HG03066 (cell line): ENCODE results near the gene SLC25A43.
A peak's percentile ranks its signal among the peaks of the same experiment; 100 is the strongest.
"Not testable (repeated sequence)": the region's sequence is repeated elsewhere in the genome, so short reads cannot be mapped to it uniquely, and the experiment has no call there.

Source experiments
- ATAC-seq: cut with Tn5 transposase; IDR thresholded peaks from one replicate; pipeline ENCODE4 v1.9.1; 2021; ENCODE audit warnings: low read depth; ENCODE audit not compliant: unreplicated experiment

Gene SLC25A43

DNA sequence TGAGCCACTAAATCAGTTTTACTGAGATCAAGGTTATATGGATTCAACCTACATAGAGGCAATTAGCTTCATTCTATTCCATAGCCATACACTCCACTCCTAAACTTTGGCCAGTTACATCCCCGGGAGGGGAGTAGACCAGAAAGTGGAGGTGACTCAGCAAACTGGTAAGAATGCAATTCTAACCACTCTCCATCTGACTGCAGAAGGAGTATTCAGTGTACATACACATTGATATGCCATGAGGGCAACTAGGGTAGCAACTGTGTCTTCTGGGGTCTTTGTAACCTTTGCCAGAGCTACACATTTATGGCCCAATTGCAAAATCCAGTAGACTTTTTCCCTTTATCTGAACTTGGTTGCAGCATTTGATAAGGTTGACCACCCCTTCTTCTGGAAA, 7.6 kb downstream of the SLC25A43 start:
- ATAC-seq: no peak

DNA sequence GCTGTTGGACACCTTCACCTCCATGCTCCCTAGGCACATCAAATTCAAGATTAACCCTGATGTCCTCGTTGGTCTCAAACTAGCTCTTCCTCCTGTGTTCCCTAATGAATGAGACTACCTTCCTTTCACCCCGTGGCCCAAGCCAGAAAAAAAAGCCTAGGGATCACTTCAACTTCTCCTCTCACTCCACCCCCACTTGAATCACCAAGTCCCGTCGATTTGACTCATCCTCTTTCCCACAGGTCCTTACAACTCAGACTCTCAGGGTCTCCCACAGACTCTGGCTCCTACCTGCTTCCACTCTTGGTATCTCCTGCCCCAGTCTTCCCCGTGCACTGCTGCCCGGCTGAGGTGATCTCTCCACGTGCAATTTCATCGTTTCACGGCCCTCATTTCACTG, 8.5 kb downstream of the SLC25A43 start:
- no peak for ATAC-seq

DNA sequence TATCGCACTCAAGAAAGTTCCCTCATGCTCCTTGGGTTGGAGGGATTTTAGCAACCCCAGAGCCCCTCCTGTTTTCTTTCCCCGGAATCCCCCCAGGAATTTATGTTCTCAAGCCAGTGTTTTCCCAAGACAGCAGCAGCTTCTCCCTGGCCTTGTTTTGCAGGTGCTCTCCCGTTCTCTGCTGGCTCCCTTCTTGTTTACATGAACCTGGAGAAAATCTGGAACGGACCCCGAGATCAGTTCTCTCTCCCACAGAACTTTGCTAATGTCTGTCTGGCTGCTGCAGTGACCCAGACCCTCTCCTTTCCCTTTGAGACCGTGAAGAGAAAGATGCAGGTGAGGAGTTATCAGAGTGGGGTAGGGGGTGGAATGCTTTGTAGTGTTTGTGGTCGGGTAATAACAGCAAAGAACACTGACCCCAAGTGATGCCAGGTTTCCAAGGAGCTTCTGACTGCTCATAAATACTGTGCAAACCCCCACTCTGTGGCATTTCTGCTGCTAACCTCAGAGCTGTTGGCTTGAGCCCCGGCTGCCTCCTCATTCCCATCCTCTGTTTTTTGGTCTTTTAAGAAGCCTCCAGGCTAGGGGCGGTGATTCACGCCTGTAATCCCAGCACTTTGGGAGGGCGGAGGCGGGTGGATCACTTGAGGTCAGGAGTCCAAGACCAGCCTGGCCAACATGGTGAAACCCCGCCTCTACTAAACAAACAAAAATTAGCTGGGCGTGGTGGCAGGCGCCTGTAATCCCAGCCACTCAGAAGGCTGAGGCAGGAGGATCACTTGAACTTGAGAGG, 11.1 kb downstream of the SLC25A43 start:
- no peak for ATAC-seq

DNA sequence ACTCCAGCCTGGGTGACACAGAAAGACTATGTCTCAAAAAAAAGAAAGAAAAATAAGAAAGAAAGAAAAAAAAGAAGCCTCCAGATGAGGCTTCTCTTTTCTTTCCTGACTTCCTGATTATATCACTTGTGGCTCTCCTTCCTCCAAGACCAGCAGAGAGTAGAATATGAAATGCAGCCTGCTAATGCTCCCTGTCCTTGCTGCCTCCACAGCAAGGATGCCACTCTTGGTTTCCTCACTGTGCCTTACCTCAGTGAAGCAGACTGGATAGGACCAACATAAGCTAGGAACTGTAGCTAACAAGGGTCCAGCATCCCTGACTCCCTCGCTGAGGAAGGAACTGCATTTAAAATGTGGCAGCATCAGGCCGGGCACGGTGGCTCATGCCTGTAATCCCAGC, 11.7 kb downstream of the SLC25A43 start:
- ATAC-seq: no peak

DNA sequence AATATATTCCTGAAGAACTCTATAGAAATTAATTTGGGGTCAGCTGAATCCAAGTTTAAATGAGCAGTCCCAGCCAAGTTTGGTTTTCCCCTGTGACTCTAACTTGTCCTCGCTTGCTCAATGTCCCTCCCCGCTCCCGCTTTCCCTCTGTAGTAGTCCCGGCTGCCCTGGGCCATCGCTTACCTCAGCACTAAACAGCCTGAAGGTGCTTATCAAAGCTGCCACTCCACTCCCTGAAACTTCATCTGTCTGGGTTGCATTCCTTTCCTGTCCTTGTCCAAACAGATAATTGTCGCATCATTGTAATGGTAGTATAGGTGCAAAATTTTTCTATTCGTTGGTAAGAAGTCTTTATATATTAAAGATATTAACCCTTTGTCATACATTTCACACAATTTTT, 12.8 kb downstream of the SLC25A43 start:
- ATAC-seq: no peak

DNA sequence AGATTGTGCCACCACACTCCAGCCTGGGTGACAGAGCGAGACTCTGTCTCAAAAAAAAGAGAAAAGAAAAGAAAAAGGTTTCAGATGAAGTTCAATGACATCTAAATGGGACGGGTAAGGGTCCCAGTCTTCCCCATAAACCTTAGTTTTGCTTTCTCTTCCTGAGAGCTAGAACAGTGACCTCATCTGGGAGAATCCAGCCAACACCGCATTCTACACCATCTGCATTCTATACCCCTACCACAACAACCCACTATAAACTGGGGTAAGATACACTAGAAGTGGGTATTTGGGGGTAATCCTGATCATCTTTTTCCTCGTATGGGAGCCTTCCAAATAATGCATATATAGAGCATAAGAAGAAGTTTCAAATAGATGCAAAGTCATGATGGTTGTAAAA, 18.2 kb downstream of the SLC25A43 start:
- no peak for ATAC-seq

DNA sequence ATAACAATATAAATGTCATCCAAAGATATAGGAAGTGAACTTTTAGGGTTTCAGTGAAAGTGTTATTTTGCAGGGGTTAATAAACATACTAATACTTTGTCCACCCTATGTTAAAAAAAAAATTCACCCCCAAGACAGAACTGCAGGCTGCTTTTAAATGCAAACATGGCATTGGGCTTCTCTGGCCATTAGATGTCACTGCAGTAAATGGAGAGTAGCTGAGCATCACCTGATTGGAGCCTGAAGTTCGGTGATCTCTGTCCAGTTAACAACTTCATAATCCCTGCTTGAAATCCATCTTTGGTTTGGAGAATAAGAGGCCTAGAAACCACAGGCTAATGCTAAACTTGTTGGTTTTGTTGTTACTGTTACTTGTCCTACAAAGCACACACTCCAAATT, 18.7 kb downstream of the SLC25A43 start:
- no peak for ATAC-seq

DNA sequence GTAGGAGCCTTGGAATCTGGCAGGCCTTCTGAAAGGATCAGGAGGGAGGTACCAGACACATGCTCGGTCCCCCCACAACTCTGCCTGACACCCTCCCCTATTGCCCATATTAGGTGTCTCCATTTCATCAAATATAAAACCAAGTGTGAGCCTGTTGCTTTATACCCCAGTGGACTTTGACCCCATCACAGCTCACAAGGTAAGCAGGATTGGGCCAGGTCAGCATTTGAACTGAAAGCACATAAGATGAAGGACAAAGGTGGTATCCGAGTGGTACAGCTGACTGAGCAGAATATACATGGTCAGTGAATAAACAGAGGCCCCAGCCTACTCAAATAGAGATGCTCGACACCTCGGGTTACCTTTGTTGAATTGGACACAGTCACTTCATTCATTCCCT, 20.0 kb downstream of the SLC25A43 start:
- ATAC-seq: no peak

DNA sequence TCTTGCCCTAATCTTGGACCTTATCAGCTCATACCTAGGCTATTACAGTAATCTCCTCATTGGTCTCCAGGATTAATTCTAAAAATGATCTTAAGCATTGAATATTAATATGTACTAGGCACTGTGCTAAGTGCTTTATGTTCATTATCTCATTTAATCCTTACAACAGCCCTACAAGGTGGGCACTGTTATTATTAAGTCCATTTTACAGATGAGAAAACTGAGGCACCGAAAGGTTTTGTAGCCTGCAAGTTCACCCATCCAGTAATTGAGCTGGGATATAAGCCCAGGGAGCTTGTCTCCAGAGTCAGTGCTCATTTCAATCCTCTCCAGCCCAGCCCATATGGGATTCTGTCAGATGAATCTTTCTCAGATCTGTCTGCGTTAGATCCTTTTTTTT, 20.8 kb downstream of the SLC25A43 start:
- ATAC-seq: no peak

DNA sequence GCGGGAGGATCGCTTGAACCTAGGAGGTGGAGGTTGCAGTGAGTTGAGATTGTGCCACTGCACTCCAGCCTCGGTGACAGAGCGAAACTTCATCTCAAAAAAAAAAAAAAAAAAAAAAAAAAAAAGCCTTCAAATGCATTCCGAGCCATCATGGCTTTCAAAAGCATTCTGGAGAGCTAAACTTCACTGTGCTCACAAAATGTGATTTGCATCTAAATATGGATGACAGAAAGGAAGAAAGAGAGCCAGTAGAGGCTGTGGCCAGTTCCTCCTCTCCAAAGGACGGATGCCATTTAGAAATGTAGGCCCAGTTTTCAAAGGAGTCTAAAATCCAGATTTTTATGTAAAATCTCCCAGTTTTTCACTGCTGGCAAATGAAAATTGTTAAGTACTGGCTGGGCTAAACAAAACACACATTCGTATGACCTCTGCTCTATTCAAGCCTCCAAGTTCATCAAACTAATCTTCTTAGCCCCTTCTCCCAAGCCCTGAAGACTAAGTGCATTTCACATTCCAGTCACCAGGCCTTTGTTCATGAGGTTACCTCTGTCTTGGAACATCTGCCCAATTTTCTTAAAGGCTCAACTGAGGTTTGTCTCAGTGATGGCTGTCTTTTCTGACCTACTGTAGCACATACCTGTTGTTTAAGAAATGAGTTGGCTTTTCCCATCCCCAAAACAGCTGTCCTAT, 22.0 kb downstream of the SLC25A43 start:
- ATAC-seq: no peak

DNA sequence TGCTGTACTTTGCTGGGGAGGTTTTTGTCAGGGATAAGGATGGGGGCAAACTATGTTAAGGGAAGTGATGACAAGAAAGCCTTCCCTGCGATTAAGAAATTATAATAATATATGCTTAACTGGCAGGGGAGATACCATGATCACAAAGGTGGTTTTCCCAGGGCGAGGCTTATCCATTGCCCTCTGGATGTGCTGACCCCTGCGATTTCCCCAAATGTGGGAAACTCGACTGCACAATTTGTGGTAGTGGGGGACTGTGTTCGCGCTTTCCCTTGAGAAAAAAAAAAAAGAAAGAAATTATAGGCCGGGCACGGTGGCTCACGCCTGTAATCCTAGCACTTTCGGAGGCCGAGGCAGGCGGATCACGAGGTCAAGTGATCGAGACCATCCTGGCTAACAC, 24.5 kb downstream of the SLC25A43 start:
- no peak for ATAC-seq

DNA sequence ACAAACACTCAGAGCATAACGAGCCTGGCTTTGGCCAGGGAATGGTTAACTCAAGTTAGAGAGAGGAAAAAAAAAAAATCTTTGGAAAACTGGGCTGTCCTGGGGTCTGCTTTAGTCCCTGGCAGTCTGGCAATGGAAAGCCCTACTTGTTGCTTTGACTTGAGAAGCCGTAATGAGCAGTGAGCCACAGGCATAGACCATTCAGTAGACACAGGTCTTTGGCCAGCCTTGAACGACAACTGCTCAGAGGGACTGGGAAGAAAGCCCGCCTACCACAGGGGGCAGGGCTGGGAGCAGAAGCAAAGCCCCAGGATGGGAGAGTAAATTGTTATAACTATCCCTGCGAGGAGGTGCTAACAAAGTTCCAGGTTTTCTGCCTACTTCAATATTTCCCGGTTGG, 25.9 kb downstream of the SLC25A43 start:
- no peak for ATAC-seq

DNA sequence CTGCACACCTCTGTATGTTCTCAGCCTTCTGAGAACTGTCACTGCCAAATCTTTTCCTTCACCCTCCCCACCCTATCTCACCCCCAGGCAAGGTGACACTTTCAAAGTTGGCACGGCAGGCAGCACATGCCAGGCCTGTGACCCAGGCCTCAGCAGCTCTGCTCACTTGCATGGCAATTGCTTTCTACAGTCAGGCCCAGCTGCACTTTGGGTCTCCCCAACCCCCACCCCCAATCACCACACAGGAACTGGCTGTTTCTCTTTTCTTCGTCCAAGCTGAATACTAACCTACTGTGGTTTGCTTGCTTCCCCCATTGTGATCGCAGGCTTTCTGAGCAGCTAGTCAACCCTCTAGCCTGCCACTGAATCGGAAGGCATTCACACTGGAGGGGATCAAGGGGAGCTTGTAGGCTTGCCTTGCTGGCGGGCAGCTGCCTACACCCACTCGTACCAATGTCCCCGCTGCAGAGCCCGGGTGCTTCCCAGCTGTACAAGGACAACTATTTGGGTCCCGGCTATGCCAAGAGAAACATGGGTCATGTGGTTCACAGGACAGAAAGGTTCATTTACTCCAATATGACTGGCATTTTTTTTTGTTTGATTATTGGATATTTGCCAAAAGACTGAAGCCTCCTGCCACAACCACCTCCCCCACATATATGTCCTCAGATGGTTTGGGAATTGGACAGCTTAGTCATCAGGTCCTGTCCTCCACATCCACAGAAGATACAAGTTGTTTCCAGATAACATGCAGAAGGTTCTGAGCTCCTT, 28.1 kb downstream of the SLC25A43 start:
- ATAC-seq: peak; percentile 94

DNA sequence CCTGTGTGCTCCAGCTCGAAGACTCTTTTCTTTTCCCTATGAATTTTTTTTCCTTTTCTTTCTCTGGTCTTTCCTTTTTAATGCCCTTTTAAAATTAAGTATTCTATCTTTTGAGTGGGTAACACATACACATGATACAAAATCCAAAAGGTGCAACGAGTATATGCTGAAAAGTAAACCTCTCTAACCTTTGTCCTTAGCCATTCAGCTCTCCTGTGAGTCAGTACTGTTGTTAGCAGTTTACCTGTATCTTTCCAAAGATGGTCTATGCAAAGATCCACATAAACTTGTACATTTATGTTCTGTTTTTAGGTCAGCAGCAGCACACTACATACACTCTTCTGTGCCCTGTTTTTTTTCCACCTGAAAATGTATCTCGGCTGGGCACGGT, 28.7 kb downstream of the SLC25A43 start:
- no peak for ATAC-seq

DNA sequence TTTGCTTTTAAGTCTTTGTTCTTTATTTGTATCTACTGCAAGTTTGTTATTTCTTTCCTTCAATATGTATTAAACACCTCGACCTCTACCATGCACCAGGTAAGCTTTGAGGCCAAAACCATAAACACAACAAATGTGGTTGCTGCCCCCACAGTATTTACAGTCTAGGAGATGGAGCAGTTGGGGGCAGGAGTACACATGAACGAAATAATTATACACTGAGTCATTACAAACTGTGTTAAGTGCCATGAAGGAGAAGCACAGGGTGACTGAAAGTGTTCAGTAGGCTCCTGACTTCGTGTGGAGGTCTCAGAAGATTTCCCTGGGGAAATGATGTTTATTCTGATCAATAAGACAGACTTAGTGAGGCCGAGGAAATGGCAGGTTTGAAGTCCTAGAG, 30.3 kb downstream of the SLC25A43 start:
- ATAC-seq: no peak

DNA sequence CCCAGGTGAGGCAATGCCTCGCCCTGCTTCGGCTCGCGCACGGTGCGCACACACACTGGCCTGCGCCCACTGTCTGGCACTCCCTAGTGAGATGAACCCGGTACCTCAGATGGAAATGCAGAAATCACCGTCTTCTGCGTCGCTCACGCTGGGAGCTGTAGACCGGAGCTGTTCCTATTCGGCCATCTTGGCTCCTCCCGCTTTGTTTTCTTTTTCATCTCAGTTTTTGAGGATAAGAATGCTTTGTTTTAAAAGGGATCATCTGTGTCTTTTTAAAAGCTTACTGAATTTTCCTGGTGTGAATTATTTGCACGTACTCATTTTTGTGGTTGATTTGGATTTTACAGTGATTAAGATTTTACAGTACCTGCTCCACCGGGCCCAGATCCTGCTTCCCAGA, 42.2 kb downstream of the SLC25A43 start:
- not testable (repeated sequence) for ATAC-seq

DNA sequence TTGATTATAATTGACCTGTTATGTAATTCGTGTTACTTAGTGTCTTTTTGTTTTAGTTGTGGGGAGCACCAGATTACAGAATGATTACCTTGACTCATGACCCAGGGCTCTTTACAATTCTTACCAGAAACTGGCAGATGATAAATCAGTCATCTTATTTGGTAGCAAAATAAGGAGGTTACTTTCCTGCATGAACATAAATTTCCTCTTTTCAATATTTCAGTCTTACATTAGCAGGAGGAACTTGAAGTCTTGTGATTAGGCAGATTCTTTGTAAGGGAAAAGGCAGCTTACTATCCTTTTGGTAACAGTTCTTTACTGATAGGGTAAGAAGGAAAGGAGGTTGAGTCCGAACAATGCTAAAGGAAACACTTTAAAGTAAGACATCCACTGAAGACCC, 43.1 kb downstream of the SLC25A43 start:
- no peak for ATAC-seq

DNA sequence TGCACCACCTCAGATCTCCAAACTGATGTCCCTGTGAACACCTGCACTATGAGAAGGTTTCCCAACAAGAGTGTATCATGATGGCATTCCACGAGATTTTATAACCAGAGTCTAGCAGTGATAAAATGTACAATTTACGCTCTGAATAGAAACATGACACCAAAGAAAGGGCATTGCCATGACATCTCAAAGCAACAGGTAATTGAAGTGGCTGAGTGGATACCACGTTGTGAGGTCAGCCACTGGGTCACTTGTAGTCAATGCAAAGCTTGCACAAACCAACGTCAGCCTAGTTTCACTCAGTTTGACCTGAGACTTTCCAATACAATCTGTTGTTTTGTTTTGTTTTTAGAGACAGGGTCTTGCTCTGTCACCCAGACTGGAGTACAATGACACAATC, 54.1 kb downstream of the SLC25A43 start:
- ATAC-seq: no peak

DNA sequence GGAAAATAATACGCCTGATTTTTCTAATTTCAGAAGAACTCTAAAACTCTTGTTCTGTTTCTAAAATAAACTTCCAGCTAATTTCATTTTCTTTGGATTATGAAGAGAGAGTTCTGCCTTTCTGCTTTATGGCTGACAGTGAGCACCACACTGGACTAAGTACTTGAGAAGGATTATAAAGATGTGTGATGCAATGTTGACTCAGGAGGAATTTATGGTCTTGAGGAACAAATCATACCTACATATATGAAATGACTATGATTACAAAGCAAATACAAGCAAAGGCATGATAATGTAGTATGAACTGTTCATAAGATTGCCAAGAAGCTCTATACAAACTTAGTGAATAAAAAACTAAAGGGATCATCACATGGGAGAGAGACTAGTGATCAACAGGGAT, 56.1 kb downstream of the SLC25A43 start:
- no peak for ATAC-seq

DNA sequence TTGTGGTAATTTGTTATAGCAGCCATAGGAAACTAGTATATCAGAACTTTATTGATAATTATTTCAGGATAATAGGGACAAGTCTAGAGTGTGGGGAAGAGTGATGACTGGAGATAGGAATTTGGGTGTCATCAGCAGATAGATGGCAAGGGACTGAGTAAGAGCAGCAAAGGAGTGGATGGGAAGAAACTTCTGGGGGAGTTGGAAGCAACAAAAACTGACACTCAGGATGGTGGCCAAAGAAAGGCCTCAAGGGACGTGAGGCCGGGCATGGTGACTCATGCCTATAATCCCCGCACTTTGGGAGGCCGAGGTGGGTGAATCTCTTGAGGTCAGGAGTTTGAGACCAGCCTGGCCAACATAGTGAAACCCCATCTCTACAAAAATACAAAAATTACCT, 60.0 kb downstream of the SLC25A43 start:
- ATAC-seq: no peak

DNA sequence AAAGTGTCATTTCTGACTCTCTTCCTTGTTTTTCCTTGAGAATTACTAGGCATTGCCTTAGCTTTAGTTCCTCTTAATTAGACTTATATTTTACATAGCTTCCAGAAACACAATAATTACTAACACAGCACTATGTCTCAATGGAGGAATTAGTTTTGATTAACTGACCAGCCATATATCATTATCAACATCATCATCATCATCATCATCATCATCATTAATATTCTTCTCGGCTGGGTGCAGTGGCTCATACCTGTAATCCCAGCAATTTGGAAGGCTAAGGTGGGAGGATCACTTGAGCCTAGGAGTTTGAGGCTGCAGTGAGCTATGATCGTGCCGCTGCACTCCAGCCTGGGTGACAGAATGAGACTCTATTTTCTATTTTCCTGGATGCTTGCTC, 66.4 kb downstream of the SLC25A43 start:
- no peak for ATAC-seq

DNA sequence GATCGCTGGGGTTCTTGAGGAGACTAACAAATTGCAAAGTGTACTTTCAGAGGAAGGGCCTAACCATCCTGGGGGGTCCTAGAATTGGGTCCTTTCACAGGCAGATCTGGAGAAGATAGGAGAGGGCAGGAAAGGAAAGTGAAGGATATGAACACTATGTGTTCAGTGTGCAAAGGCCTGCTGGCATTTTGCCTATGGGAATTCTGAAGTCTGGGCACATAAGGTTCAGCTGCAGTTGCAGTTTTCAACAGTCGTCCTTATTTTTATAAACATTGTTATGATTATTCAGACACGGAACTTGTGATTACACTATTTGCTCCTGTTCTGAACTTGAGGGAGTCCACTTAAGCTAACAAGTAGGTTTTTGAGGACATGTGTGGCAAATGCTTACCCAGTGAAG, 67.8 kb downstream of the SLC25A43 start:
- no peak for ATAC-seq
